Mesothelial cell of epicardium (in vitro differentiated cells): ENCODE results near the gene CFD. TPM values are rescaled to one million over a fixed set of nuclear protein-coding genes. Genes with fewer than 3 reads are reported as not detected.

Source experiments
- DNase-seq, 2 experiments: peaks; one replicate each; pipeline ENCODE4 v3.0.0; 2021; ENCODE audit warnings: low spot score in 2 of 2; ENCODE audit not compliant: unreplicated experiment in 2 of 2
- H3K27ac Mint-ChIP-seq: 2 replicates; pipeline ENCODE4 v1.8.0; 2021; ENCODE audit warnings: mixed read lengths
- H3K27me3 Mint-ChIP-seq: 2 replicates; pipeline ENCODE4 v1.8.0; 2021; ENCODE audit warnings: low read depth, mixed read lengths
- H3K36me3 Mint-ChIP-seq: 2 replicates; pipeline ENCODE4 v1.8.0; 2021; ENCODE audit warnings: mixed read lengths
- H3K4me1 Mint-ChIP-seq: 2 replicates; pipeline ENCODE4 v1.8.0; 2021; ENCODE audit warnings: mixed read lengths
- H3K4me3 Mint-ChIP-seq: 2 replicates; pipeline ENCODE4 v1.8.0; 2021; ENCODE audit warnings: mild to moderate bottlenecking, moderate library complexity, mixed read lengths
- H3K9me3 Mint-ChIP-seq: 2 replicates; pipeline ENCODE4 v1.8.0; 2021; ENCODE audit warnings: mixed read lengths
- CTCF ChIP-seq: fragments of 200-600 bp; sonication (generic); IDR thresholded peaks from one replicate; pipeline ENCODE4 v1.5.0; 2021; ENCODE audit warnings: antibody characterized with exemption; ENCODE audit not compliant: unreplicated experiment
- total RNA-seq: library from RNA; stranded (reverse); gene quantifications from 3 replicates; pipeline ENCODE4 v1.2.1, GENCODE V29; 2021

The CFD gene
- total RNA-seq, 1 donor from 2014 or later, result 3.2 TPM

- no peak overlapping the region for H3K4me3 Mint-ChIP-seq
- no peaks in the 10 kb centered on the region for H3K27me3 Mint-ChIP-seq
- H3K4me1 Mint-ChIP-seq, result peaks cover 6% of the 10 kb centered on the region
- no peak for DNase-seq
- no peak overlapping the region for H3K27ac Mint-ChIP-seq
- H3K36me3 Mint-ChIP-seq, result no peaks in the 10 kb centered on the region
- no peak for TF ChIP-seq CTCF
- no peaks in the 10 kb centered on the region for H3K9me3 Mint-ChIP-seq
Measured at GRCh38 chr19:825897-826644, 33.4 kb upstream of the CFD start.

DNA sequence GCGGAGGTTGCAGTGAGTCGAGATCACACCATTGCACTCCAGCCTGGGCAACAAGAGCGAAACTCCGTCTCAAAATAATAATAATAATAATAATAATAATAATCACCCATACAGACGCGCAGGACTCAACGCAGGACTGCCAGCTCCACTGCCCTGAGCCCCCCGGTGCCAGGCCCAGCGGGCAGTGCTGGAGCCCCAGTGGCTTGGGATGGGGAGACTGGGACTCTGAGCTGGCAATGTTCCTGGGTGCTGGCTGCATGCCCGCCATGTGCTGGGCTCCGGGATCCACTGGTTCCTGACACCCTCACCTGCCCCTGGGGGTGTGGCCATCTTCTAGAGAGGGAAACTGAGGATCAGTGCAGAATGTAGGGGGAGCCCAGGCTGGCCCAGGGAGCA lies 32.2 kb upstream of the CFD start:
- Mint-ChIP-seq H3K4me3 (no peak overlapping the region), H3K9me3 (no peaks in the 10 kb centered on the region), H3K4me1 (peaks cover 6% of the 10 kb centered on the region), H3K36me3 (no peaks in the 10 kb centered on the region), H3K27me3 (no peaks in the 10 kb centered on the region), H3K27ac (no peak overlapping the region)
- no peak for DNase-seq
- no peak for TF ChIP-seq CTCF

DNA sequence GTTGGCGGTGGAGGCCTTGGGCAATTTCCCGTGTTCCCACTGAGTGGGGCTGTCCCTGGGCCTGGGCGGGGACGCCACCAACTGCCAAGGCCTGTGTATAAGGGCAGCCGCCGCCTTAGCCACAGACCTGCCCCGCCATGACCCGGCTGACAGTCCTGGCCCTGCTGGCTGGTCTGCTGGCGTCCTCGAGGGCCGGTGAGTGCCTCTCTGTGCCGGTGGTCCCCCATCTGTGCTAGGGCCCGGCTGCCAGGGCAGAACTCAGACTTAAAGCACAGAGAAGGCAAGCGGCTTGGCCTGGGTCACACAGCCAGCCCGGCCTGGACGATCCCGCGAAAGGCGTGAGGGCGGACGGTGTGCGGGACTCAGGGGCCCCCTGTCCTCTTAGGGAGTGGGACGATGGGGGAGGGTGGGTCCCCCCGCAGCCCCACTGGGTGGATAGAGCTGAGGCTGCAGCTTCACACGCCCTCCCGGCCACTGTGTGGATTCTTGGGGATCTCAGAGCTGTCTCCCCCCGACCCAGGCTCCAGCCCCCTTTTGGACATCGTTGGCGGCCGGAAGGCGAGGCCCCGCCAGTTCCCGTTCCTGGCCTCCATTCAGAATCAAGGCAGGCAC lies 31.6 kb upstream of the CFD start, which contains the start of gene AZU1:
Gene AZU1, plus strand, starts transcription at position 128 of the 612 bp plus-strand sequence. Its CDS starts 10 bp downstream, at position 138.
- no peak for DNase-seq
- H3K4me1 Mint-ChIP-seq, result peaks cover 6% of the 10 kb centered on the region
- TF ChIP-seq CTCF, result no peak
- H3K36me3 Mint-ChIP-seq, result no peaks in the 10 kb centered on the region
- no peak within 1 kb of the TSS for H3K27ac Mint-ChIP-seq
- no peaks in the 10 kb centered on the region for H3K27me3 Mint-ChIP-seq
- H3K4me3 Mint-ChIP-seq, result no peak within 1 kb of the TSS
- H3K9me3 Mint-ChIP-seq, result no peaks in the 10 kb centered on the region

DNA sequence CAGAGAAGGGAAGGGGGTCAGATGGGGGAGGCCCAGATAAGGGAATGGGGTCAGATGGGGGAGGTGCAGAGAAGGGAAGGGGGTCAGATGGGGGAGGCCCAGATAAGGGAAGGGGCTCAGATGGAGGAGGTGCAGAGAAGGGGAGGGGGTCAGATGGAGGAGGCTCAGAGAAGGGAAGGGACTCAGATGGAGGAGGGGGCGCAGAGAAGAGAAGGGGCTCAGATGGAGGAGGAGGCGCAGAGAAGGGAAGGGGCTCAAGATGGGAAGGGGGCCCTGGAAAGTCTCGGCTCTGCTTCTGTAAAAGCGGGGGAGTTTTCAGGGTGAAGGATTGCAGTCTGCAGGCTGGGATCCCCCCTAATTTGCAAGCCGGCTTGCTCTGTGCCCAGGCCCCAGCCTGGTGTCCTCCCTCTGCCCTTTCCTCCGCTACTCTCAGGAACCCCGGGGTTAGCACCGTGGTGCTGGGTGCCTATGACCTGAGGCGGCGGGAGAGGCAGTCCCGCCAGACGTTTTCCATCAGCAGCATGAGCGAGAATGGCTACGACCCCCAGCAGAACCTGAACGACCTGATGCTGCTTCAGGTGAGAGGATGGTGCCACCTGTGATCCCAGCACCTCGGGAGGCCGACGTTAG lies 30.2 kb upstream of the CFD start:
- no peak for TF ChIP-seq CTCF
- Mint-ChIP-seq H3K9me3 (no peaks in the 10 kb centered on the region), H3K4me3 (no peak overlapping the region), H3K4me1 (no peaks in the 10 kb centered on the region), H3K27ac (no peak overlapping the region), H3K36me3 (no peaks in the 10 kb centered on the region), H3K27me3 (no peaks in the 10 kb centered on the region)
- no peak for DNase-seq

DNA sequence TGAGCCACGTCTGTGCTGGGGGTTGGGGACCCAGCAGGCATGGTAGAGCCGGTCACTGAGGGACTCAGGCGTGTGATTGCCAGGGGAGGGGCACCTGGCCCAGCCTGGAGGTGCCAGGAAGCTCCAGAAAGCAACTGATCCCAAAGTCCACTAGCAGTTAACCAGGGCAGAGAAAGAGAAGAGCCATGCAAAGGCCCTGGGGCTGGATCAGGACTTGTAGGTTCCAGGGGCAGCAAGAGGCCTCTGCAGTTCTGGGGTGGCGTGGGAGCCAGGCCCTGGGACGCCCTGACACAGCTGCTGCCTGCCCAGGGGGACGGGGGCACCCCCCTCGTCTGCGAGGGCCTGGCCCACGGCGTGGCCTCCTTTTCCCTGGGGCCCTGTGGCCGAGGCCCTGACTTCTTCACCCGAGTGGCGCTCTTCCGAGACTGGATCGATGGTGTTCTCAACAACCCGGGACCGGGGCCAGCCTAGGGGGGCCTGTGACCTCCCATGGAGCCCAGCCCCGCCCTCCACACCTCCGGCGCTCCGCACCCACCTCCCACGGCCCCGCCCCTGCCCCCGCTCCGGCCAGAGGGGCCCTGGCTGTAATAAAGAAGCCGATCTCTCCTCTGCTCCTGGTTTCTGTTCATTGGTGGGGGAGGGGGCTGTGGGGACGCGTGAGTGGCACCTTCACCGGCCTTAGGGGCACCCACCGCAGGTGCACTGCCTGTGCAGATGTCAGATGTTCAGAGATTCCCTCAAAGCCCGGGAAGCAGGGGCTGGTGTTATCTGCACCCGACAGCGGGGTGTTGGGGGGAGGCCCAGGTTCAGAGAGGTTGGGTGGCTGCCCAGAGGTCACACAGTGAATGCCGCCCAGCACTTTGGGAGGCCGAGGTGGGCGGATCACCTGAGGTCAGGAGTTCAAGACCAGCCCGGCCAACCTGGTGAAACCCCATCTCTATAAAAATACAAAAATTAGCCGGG lies 27.8 kb upstream of the CFD start:
- no peak for TF ChIP-seq CTCF
- no peaks in the 10 kb centered on the region for H3K4me1 Mint-ChIP-seq
- no peak overlapping the region for H3K27ac Mint-ChIP-seq
- H3K27me3 Mint-ChIP-seq, result no peaks in the 10 kb centered on the region
- no peaks in the 10 kb centered on the region for H3K9me3 Mint-ChIP-seq
- no peak for DNase-seq
- no peak overlapping the region for H3K4me3 Mint-ChIP-seq
- no peaks in the 10 kb centered on the region for H3K36me3 Mint-ChIP-seq
